SU-DHL-6 (cell line): ENCODE measurements around the gene NR2E3.

ENCODE experiments used
- H2AFZ ChIP-seq: fragments of 200-600 bp; sonication (generic); 2 replicates; pipeline ENCODE4 v1.6.1; 2014; ENCODE audit warnings: low read depth, mild to moderate bottlenecking, moderate library complexity, mixed read lengths, antibody characterized with exemption, low read length; ENCODE audit not compliant: severe bottlenecking
- H3F3A ChIP-seq: fragments of 200-600 bp; shearing (Covaris generic); 2 replicates; pipeline ENCODE4 v1.6.0; 2016; ENCODE audit warnings: antibody characterized with exemption, mild to moderate bottlenecking; ENCODE audit not compliant: insufficient read depth
- H3K27ac ChIP-seq: fragments of 200-600 bp; sonication (generic); 2 replicates; pipeline ENCODE4 v1.5.1; 2016; ENCODE audit warnings: low read depth, mild to moderate bottlenecking, low read length, moderate library complexity, mixed read lengths
- H3K27me3 ChIP-seq: fragments of 200-600 bp; sonication (generic), shearing (Covaris generic); 2 replicates; pipeline ENCODE4 v1.6.0; 2014; ENCODE audit warnings: mild to moderate bottlenecking, low read length
- H3K36me3 ChIP-seq: fragments of 200-600 bp; sonication (generic); 2 replicates; pipeline ENCODE4 v1.6.1; 2014; ENCODE audit warnings: mild to moderate bottlenecking, low read length, mixed read lengths
- H3K4me2 ChIP-seq: fragments of 300-600, 200-600 bp; shearing (Covaris generic), sonication (generic); 2 replicates; pipeline ENCODE4 v1.6.0; 2014; ENCODE audit warnings: low read length, low read depth, mild to moderate bottlenecking; ENCODE audit not compliant: poor library complexity, severe bottlenecking
- H3K4me3 ChIP-seq: fragments of 200-600 bp; sonication (generic); 2 replicates; pipeline ENCODE4 v1.5.1; 2014; ENCODE audit warnings: antibody characterized with exemption, low read length, mild to moderate bottlenecking, mixed read lengths; ENCODE audit not compliant: insufficient read depth, poor library complexity, severe bottlenecking
- H3K79me2 ChIP-seq: fragments of 200-600 bp; sonication (generic); 2 replicates; pipeline ENCODE4 v1.6.1; 2014; ENCODE audit warnings: mild to moderate bottlenecking, low read length, moderate library complexity; ENCODE audit not compliant: insufficient read depth
- H3K9ac ChIP-seq: fragments of 200-600 bp; sonication (generic); 2 replicates; pipeline ENCODE4 v1.7.0; 2014; ENCODE audit warnings: mild to moderate bottlenecking, low read length
- H3K9me2 ChIP-seq: fragments of 200-600 bp; sonication (generic); replicated peaks from 2 replicates; pipeline ENCODE4 v1.6.1; 2014; ENCODE audit warnings: low read length; ENCODE audit not compliant: insufficient read depth
- H3K9me3 ChIP-seq: fragments of 200-600 bp; sonication (generic); 2 replicates; pipeline ENCODE4 v1.6.1; 2014; ENCODE audit warnings: low read length, mixed read lengths; ENCODE audit not compliant: insufficient read depth
- H4K20me1 ChIP-seq: fragments of 200-600 bp; sonication (generic); 2 replicates; pipeline ENCODE4 v1.6.1; 2014; ENCODE audit warnings: low read depth, mild to moderate bottlenecking, antibody characterized with exemption, low read length, moderate library complexity, mixed read lengths
- CTCF ChIP-seq: fragments of 200-600 bp; sonication (generic); IDR thresholded peaks from one replicate; pipeline ENCODE4 v1.5.1; 2017; ENCODE audit warnings: antibody characterized with exemption, mild to moderate bottlenecking, low read length, moderate library complexity; ENCODE audit not compliant: insufficient read depth, poor library complexity, severe bottlenecking
- EZH2phosphoT487 ChIP-seq: fragments of 200-600 bp; sonication (generic), shearing (Covaris generic); conservative IDR thresholded peaks from 2 replicates; pipeline ENCODE4 v1.6.1; 2018; ENCODE audit warnings: mild to moderate bottlenecking, antibody characterized with exemption, low read length, moderate library complexity, mixed read lengths

NR2E3 gene

GRCh38 chr15:71780115-71780976 is 30.0 kb upstream of the NR2E3 start:
- TF ChIP-seq EZH2phosphoT487 (no peak), CTCF (peak; percentile 62)
- H3K27ac ChIP-seq, result no peak overlapping the region
- no peak overlapping the region for H2AFZ ChIP-seq
- no peaks in the 10 kb centered on the region for H3K79me2 ChIP-seq
- no peaks in the 10 kb centered on the region for H3K36me3 ChIP-seq
- no peaks in the 10 kb centered on the region for H3F3A ChIP-seq
- H3K9ac ChIP-seq, result no peak overlapping the region
- H3K9me2 ChIP-seq, result no peaks in the 10 kb centered on the region
- H3K9me3 ChIP-seq, result no peaks in the 10 kb centered on the region
- no peak overlapping the region for H3K4me2 ChIP-seq
- H4K20me1 ChIP-seq, result no peaks in the 10 kb centered on the region
- no peaks in the 10 kb centered on the region for H3K27me3 ChIP-seq
- no peak overlapping the region for H3K4me3 ChIP-seq

- no peaks in the 10 kb centered on the region for H3K9me2 ChIP-seq
- no peak overlapping the region for H3K9ac ChIP-seq
- H4K20me1 ChIP-seq, result no peaks in the 10 kb centered on the region
- H3K4me2 ChIP-seq, result no peak overlapping the region
- H3K27me3 ChIP-seq, result no peaks in the 10 kb centered on the region
- no peaks in the 10 kb centered on the region for H3K36me3 ChIP-seq
- H3F3A ChIP-seq, result no peaks in the 10 kb centered on the region
- no peak overlapping the region for H3K27ac ChIP-seq
- no peaks in the 10 kb centered on the region for H3K9me3 ChIP-seq
- no peak overlapping the region for H3K4me3 ChIP-seq
- TF ChIP-seq CTCF (no peak), EZH2phosphoT487 (no peak)
- H3K79me2 ChIP-seq, result no peaks in the 10 kb centered on the region
- no peak overlapping the region for H2AFZ ChIP-seq
Measured at GRCh38 chr15:71781179-71781964, 29.0 kb upstream of the NR2E3 start.

- Histone ChIP-seq H2AFZ (no peak overlapping the region), H3K9ac (no peak overlapping the region), H3K4me3 (no peak overlapping the region), H3K27me3 (no peaks in the 10 kb centered on the region), H4K20me1 (no peaks in the 10 kb centered on the region), H3K79me2 (no peaks in the 10 kb centered on the region), H3F3A (no peaks in the 10 kb centered on the region), H3K27ac (no peak overlapping the region), H3K4me2 (no peak overlapping the region), H3K36me3 (no peaks in the 10 kb centered on the region), H3K9me2 (no peaks in the 10 kb centered on the region), H3K9me3 (no peaks in the 10 kb centered on the region)
- TF ChIP-seq CTCF (no peak), EZH2phosphoT487 (no peak)
Measured at GRCh38 chr15:71781965-71782265, 28.4 kb upstream of the NR2E3 start.
